Bone marrow (tissue), 2 donors: ENCODE results near the gene PFAS.
"Not testable (repeated sequence)": the region's sequence is repeated elsewhere in the genome, so short reads cannot be mapped to it uniquely, and the experiment has no call there.

ENCODE experiments used
- DNase-seq, 2 donors: peaks; one replicate each; lab custom pipeline; 2025; lab: John Stamatoyannopoulos, UW

PFAS gene

DNA sequence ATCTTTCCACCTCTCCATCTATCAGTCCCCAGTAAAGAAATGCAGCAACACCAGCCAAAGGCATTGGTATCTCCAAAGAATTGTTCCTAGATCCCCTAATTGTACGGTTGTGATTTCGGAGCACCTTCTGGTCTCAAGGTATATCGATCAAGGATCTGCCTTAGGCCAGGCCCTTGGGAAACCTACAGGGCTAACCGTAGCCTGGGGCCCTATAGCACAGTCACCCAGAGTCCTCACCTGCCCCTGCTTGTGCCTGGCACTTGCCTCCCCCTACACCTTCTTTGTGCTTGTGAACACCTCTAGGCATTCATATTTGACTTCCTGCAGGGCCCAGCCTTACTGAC is 21.9 kb upstream of the PFAS start:
- no peak for DNase-seq

DNA sequence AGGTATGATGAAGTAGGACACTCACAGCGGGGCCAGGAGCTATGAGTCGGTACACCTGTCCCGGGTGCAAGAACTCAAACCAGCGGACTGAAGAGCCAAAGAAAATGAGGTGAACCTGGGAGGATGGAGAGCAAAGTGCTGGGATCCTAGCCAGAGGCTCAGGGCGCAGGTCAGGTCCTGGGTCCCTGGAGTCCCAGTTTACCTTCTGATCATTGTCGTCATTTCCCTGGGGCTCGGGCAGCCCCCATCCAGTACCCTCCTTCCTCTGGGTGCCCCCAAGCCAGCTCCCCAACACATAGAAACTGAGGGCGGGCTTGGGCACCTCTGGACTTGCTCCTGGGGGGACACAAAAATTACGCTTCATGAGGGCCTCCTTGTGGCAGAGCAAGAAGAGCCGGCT is 17.4 kb upstream of the PFAS start:
- no peak for DNase-seq

DNA sequence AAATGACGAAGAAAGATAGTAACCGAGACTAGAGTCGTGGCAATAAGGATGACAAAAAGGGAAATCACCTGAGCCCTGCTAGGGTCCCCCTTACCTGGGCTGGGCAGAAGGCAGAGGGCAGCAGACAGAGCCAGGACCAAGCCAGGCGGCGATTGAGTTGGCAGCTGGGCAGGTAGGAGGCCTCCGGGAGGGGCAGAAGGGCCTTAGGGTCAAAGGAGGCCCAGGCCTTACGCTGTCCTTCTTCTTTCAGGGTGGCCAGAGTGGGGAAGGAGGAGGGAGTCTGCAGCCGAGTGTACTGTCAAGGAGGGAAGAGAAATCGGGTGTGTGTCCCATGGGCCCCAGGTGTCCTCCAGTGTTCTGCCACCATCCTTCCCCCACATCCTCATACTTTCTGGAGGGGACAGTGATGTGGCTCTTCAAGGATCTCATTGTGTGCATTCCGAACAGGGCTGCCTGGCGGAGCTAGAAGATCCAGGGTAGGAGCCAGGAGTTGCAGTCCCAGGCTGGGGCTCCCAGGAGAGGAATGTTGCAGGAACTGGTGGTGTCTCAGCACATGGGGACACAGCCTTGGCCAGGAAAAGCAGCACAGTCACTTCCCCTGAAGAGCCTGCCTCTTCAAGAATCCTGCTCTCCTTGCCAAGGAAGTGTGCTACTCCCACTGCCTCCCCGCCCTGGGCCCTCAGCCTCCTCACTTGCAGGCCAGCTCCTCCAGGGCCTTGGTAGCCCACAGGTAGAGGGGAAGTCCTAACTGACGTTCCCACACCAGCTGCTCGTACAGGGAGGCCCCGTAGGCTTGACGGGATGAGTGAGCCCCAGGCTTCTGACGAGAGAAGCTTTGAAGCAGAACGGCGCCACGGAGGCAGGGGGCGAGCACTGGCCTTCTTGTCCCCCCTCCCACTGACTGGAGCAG is 14.5 kb upstream of the PFAS start:
- no peak for DNase-seq

DNA sequence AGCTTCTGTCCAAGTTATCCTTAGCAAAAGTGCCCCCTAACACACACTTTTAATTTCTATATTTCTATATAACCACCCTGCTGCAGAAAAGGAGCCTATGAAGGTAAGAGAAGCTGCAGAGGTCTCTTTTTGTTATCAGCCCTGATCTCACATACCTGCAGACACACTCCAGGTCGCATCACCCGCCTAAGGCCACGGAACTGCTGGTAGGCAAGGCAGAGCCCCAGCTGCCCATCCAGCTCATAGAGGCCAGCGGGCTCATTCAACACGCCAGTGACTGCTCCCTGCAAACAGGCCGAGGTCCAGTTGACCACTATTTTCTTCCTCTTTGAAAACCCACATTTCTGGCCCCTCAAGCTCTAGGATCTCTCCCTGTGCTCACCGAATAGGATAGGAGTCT is 13.4 kb upstream of the PFAS start:
- DNase-seq = no peak

DNA sequence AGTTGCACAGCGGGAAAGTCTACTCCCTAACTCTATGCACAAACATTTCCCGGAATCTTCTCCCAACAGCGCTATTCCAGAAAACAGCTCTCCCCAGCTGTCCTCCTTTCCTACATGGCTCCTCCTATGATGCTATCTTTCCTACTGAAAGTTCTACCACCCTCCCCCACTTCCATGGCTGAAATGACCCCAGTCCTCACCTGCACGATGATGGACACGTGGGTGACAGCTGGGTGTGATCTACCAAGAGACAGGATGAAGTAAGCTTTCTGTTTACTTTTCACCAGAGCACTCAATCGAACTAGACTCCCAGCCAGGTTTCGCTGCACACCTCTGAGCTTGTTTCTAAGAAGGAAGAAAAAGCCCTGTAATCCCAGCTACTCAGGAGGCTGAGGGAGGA is 11.9 kb upstream of the PFAS start:
- DNase-seq = no peak

DNA sequence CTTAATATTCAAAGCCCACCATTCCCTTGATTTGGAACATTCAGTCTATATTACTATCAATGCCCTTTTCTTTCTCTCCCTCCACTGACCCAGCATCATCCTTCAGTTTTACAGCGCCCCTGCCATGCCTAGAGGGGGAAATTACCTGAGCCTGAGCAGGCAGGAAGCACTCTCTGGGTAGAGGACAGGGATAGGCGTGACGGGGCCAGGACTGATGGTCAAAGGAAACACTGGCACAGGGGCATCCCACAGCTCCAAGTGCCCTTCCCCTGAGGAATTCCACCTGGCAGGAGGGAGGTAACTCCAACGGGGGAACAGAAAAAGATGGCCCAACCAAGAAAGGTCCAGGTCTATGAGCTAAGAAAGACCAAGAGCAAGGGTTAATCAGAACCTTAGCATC is 11.2 kb upstream of the PFAS start:
- no peak for DNase-seq

DNA sequence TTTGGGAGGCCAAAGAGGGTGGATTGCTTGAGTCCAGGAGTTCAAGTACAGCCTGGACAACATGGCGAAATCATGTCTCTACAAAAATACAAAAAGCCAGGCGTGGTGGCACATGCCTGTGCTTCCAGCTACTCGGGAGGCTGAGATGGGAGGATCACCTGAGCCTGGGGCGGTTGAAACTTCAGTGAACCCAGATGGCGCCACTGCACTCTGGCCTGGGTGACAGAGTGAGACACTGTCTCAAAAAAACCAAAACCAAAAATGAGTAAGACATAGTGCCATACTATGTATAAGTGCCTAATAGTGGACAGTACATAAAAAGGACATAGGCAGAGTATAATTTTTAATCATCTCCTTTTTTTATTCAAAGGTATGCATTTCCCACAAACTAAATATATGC is 5.3 kb upstream of the PFAS start:
- DNase-seq = no peak

DNA sequence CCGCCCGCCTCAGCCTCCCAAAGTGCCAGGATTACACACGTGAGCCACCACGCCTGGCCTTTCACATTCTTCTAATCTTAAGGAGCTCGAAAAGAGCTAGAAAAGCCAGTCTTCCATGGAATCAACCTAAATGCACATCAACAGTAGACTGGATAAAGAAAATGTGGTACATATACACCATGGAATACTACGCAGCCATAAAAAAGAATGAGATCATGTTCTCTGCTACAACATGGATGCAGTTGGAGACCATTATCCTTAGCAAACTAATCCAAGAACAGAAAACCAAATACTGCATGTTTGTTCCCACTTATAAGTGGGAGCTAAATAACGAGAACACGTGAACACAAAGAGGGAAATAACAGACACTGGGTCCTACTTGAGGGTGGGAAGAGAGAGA is 4.3 kb upstream of the PFAS start:
- DNase-seq = no peak

DNA sequence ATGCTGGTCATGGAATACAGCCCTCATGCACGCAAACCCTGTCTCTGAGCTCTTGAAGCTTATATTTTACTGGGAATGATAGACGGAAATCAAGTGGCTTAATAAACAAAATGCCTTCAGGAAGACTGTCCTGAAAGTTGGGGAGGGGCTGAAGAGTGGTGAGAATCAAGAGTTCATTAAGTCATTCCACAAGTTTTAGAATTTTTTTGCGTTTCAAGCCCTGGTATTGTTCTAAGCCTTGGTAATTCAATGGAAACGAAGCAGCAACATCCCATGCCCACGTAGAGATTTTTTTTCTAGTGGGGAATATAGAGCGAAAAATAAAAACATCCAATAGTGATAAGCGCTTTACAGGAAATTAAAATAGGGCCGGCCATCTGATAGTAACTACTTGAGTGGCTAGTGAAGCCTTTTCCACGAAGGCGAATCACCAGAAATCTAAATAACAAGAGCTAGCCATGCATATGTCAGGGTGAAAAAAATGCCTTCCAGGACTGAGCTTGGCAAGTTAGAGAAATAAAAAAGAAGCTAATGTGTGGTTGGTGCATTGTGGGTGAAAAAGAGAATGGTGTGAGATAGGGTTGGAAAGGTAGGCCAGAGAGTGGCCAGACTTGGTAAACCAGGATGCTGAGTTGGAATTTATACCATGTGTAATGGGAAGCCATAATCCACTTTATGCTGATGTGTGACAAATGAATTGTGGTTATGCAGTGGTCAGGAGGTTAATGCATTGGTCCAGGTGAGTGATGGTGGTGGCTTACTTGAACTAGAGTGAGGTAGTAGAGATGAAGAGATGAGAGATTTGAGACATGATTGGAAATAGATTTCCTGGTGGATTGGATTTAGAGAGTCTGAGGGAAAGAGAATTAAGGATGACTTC is 772 bp downstream of the PFAS start:
- DNase-seq = no peak

DNA sequence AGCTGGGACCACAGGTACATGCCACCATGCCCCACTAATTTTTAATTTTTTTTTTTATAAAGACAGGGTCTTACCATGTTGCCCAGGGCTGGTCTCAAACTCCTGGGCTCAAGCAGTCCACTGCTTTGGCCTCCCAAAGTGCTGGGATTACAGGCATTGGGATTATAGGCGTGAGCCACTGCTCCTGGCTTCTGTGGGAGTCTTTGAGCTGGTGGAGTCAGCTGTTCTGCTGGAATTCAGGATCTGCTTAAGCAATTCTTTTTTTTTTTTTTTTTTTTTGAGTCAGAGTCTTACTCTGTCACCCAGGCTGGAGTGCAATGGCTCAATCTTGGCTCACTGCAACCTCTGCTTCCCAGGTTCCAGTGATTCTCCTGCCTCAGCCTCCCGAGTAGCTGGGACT is 2.3 kb downstream of the PFAS start:
- DNase-seq = not testable (repeated sequence)

DNA sequence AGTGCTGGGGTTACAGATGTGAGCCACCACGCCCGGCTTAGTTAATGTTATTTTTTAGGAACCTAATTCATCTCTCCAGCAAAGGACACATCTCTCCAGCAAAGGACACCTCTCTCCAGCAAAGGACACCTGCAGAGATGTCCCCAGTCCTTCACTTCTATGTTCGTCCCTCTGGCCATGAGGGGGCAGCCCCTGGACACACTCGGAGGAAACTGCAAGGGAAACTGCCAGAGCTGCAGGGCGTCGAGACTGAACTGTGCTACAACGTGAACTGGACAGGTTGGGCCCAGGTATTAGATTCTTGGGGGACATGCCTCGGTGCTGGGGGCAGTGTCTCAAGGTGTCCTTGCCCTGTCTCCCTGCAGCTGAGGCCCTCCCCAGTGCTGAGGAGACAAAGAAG is 4.7 kb downstream of the PFAS start:
- no peak for DNase-seq

DNA sequence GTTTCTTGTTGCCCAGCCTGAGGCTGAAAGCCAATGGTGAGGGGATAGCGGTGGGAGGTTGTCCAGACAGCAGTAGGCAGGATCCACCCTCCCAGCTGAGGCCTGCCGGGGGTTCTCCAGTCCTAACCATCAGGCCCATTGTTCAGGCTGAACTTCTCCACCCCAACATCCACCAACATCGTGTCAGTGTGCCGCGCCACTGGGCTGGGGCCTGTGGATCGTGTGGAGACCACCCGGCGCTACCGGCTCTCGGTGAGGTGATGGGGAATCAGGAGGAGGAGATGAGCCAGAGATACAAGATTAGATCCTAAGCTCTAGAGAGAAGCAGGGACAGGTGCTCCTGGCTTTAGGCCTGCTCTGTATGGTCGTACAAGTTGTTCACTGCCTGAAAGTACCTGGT is 5.8 kb downstream of the PFAS start:
- DNase-seq = no peak

DNA sequence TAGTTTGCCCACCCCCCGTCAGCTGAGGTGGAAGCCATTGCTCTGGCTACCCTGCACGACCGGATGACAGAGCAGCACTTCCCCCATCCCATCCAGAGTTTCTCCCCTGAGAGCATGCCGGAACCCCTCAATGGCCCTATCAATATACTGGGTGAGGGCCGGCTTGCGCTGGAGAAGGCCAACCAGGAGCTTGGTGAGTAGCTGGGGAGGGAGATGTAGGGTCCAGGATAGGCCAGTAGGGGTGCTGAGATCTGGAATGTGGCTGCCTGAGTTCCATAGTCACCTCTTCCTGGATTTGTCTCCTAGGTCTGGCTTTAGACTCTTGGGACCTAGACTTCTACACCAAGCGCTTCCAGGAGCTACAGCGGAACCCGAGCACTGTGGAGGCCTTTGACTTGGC is 6.4 kb downstream of the PFAS start:
- DNase-seq = no peak

DNA sequence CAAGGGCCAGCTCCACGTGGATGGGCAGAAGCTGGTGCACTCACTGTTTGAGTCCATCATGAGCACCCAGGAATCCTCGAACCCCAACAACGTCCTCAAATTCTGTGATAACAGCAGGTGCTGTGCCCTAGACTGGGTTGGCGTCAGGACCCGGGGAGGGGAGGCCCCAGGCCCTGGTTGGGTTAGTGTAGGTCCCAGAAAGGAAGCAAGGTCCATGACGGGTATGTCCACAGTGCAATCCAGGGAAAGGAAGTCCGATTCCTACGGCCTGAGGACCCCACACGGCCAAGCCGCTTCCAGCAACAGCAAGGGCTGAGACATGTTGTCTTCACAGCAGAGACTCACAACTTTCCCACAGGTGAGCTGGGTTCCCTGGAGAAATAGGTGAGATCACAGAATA is 7.2 kb downstream of the PFAS start:
- DNase-seq = no peak

DNA sequence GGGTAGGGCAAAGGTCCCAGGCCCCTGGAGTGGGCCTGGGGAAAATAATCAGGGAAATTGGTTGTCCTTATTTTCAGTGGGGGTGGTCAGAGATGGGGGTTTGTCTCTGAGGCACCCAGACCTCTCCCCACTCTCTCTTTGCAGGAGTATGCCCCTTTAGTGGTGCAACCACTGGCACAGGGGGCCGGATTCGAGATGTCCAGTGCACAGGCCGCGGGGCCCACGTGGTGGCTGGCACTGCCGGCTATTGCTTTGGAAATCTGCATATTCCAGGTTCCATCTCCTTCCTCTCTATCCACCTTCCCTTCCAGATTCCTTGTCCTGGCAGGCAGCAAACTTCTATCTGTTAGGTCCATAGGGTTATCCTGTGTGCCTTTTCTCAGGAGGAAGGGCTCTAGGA is 7.6 kb downstream of the PFAS start:
- no peak for DNase-seq

DNA sequence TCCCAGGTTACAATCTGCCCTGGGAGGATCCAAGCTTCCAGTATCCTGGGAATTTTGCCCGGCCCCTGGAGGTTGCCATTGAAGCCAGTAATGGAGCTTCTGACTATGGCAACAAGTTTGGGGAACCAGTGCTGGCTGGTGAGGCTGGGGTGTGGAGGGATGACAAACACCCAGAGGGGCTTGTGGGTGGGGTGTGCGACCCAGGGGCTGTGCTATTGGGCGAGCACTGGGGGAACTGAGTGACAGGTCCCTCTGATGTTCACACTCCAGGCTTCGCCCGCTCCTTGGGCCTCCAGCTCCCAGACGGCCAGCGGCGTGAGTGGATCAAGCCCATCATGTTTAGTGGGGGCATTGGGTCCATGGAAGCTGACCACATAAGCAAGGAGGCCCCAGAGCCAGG is 8.7 kb downstream of the PFAS start:
- DNase-seq = no peak

DNA sequence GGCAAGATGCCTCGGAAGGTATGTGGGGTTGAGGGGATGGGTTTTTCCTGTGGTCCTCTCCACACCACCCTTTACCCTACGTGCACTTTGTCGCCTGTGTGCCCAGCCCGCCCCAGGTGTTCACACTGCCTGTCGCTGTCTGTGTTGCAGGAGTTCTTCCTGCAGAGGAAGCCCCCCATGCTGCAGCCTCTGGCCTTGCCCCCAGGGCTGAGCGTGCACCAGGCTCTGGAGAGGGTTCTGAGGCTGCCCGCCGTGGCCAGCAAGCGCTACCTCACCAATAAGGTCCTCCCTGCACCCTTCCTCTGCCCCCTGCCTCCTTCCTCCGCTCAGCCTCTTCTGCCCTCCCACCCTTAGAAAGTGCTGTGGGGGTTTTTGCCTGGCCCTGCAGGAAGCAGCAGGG is 15.2 kb downstream of the PFAS start:
- DNase-seq = no peak

DNA sequence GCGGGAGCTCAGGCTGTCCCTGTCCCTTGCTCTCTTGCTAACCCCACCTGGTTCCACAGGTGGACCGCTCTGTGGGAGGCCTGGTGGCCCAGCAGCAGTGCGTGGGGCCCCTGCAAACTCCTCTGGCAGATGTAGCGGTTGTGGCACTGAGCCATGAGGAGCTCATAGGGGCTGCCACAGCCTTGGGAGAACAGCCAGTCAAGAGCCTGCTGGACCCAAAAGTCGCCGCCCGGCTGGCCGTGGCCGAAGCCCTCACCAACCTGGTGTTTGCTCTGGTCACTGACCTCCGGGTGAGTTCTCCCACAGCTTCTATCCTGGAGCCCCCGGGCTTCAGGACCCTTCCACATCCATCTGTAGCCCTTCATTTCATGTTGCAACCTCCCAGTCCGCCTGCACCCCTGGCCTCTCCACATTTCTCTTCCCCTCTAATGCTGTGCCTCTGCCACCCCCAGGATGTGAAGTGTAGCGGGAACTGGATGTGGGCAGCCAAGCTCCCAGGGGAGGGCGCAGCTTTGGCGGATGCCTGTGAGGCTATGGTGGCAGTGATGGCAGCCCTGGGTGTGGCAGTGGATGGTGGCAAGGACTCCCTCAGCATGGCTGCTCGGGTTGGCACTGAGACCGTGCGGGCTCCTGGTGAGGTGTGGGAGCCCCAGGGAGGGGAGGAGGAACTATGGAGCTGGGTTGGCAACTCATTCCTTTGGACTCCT is 15.9 kb downstream of the PFAS start:
- no peak for DNase-seq

DNA sequence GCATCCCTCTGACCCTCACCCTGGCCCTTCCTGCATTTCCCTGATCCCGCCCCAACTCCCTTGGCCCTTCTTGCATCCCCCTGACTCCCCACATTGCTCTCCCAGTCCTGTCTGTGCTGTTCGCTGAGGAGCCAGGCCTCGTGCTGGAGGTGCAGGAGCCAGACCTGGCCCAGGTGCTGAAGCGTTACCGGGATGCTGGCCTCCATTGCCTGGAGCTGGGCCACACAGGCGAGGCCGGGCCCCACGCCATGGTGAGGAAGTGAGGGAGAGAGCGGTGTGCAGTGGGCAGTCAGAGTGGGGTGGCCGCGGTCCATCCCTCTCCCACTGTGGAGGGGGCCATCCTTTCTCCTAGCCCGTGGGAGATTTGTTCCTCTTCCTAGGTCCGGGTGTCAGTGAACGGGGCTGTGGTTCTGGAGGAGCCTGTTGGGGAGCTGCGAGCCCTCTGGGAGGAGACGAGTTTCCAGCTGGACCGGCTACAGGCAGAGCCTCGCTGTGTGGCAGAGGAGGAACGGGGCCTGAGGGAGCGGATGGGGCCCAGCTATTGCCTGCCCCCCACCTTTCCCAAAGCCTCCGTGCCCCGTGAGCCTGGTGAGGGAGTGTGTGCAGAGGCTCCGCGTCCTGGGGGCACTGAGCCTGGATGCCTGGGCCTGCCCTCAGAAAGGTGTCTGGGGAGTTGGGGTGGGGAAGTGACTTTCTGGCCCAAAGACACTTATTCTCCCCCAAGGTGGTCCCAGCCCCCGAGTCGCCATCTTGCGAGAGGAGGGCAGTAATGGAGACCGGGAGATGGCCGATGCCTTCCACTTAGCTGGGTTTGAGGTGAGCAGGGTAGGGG is 17.8 kb downstream of the PFAS start:
- no peak for DNase-seq

DNA sequence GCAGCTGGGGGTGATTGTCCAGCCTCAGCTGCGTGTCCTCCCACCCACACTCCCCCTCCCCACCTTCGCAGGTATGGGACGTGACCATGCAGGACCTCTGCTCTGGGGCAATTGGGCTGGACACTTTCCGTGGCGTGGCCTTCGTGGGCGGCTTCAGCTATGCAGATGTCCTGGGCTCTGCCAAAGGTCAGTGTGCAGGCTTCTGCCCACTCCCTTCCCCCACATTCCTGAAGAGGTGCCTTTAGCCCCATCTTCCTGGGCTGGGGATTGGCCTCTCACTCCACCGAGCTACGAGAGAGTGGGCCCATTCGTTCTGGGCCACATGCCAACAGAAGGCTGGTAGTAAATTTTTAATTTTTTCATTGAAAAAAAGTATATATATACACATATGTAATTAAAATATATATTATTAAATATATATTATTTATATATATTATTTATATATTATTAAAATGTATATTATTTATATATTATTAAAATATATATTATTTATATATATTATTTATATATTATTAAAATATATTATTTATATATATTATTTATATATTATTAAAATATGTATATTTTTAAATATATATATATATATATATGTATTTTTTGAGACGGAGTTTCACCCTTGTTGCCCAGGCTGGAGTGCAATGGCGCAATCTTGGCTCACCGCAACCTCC is 18.5 kb downstream of the PFAS start:
- no peak for DNase-seq

DNA sequence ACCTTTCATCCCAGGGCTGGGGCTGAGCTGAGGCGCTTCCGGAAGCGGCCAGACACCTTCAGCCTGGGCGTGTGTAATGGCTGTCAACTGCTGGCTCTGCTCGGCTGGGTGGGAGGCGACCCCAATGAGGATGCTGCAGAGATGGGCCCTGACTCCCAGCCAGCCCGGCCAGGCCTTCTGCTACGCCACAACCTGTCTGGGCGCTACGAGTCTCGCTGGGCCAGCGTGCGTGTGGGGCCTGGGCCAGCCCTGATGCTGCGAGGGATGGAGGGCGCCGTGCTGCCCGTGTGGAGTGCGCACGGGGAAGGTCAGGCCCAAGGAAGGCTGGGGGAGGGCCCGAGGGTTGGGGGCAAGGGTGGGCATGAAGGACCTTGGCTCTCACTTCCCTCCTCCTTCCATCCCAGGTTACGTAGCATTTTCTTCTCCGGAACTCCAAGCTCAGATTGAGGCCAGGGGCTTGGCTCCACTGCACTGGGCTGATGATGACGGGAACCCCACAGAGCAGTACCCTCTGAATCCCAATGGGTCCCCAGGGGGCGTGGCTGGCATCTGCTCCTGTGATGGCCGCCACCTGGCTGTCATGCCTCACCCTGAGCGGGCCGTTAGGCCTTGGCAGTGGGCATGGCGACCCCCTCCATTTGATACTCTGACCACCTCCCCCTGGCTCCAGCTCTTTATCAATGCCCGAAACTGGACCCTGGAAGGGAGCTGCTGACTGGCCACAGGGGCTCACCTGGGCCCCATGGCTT is 19.6 kb downstream of the PFAS start:
- DNase-seq = no peak
